ENCODE results near the gene FAAH2.
"Not testable (repeated sequence)": the region's sequence is repeated elsewhere in the genome, so short reads cannot be mapped to it uniquely, and the experiment has no call there.

The FAAH2 gene, protein sequence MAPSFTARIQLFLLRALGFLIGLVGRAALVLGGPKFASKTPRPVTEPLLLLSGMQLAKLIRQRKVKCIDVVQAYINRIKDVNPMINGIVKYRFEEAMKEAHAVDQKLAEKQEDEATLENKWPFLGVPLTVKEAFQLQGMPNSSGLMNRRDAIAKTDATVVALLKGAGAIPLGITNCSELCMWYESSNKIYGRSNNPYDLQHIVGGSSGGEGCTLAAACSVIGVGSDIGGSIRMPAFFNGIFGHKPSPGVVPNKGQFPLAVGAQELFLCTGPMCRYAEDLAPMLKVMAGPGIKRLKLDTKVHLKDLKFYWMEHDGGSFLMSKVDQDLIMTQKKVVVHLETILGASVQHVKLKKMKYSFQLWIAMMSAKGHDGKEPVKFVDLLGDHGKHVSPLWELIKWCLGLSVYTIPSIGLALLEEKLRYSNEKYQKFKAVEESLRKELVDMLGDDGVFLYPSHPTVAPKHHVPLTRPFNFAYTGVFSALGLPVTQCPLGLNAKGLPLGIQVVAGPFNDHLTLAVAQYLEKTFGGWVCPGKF

DNA sequence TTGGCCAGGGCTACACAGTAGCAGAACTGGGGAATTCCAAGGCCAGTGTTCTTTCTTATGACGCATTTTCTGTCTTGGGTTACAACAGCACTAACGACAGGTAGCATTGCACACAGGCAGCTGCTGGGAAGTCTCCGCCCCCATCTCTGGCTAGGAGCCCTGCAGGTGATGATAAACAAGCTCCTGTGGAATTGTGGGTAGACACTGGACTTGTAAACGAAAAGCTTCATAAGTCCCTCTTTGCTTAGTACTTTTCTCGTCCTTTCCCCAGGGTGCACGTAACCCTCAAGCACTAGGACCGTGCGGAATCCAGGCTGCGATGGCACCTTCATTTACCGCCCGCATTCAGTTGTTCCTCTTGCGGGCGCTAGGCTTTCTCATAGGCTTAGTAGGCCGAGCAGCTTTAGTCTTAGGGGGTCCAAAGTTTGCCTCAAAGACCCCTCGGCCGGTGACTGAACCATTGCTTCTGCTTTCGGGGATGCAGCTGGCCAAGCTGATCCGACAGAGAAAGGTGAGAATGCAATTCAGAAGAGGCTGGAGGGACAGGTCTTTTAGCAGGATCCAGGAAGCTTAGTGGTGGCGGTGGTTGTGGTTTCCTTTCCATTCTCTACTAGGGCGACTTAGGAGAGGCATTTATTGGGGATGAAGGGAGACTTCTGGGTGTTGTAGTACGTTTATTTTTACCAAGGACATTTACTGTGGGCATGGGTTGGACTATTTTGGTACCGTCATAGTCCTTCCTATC lies at the start of gene FAAH2:
FAAH2 (plus strand) TSS at position 200 of the 745 bp plus-strand sequence; CDS start at position 320, 120 bp downstream.
- no peak for DNase-seq (ENCODE audit: low read depth, low spot score)

DNA sequence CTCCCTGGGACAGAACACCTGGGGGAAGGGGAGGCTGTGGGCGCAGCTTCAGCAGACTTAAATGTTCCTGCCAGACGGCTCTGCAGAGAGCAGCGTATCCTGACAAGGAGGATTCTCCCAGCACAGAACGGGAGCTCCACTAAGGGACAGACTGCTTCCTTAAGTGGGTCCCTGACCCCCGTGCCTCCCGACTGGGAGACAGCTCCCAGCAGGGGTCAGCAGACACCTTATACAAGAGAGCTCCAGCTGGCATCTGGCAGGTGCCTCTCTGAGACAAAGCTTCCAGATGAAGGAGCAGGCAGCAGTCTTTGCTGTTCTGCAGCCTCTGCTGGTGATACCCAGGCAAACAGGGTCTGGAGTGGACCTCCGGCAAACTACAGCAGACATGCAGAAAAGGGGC lies 44.5 kb upstream of the FAAH2 start:
- no peak for DNase-seq (ENCODE audit: low read depth, low spot score)

DNA sequence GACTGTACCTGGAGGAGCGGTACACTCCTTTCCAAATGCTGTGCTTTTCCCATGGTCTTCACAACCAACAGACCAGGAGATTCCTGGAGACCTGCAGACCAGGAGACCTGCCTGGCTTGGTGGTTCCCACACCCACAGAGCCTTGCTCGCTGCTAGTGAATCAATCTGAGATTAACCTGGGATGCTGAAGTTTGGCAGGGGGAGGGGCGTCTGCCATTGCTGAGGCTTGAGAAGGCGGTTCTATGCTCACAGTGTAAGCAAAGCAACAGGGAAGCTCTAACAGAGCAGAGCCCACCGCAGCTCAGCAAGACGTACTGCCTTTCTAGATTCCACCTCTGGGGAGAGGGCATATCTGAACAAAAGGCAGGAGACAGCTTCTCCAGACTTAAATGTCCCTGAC lies 34.5 kb upstream of the FAAH2 start:
- no peak for DNase-seq (ENCODE audit: low read depth, low spot score)

DNA sequence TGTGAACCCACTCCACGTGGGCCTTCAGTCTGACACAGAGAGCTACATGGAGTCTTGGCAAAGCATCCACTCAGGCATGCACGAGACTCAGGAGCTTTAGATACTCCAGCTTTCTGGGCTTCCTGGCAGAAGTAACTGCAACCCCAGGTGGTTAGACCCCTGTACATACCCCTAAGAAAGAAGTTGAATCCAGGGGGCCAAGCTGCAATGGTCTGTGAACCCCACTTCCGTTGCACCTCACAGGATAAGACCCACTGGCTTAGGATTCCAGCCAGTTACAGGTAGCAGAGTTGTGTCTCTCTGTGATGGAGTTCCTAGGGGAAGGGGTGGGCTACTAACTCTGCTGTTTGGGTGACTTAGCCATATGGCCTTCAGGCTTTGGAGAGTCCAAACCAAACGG lies 21.4 kb upstream of the FAAH2 start:
- DNase-seq (ENCODE audit: low read depth, low spot score): no peak

DNA sequence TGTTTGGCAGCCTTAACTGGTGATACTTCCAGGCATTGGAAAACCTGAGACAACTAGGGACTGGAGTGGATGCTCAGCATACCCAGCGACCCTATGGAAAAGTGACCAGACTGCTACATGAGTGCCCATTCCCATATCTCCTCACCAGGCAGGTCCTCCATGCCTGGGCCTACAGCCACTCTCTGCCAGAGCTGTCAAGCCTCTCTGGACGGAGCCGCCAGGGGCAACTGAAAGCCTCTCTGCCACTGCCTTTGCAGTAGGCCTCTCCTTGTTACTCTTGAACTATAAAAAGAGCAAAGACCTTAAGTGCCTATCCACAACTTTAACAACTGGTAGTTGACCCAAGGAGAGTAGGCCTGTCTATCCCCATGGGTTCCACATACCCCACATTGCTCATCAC lies 20.2 kb upstream of the FAAH2 start:
- no peak for DNase-seq (ENCODE audit: low read depth, low spot score)

DNA sequence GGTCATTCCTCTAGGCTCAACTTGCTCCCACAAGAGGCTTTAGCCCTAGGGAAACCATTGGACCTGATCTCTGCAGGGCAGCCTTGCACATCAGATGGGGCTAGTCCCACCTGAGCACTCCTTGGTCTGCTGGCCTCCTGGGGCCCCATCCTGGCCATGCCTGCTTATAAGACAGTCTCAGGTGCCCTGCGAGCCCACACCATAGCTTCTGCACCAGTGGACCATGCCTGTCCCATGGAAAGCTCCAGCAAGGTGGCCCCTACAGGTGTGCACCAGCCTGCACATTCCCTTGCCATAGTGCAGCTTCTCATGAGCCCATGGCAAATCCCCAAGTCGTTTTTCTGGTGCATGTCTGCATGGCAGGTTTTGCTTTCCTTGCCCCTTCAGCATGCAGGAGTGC lies 19.6 kb upstream of the FAAH2 start:
- DNase-seq (ENCODE audit: low read depth, low spot score): no peak

DNA sequence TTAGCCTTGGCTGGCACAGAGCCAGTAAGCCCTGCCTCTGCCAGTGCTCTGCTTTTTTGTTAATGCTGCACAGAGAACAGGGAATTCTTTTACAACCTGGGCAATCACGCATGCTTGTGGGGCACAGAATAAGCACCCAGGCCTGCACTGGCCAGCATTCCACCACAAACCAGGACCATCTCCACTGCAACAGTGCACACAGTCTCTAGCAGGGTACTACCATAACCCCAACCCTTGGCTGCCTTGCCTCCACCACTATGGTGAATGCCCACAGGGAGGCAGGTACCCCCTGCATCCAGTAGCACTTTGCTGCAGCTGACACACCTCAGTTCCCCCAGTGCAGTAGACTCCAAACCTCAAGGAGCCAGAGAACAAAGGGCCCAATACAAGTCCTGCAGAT lies 19.2 kb upstream of the FAAH2 start:
- DNase-seq (ENCODE audit: low read depth, low spot score): no peak

DNA sequence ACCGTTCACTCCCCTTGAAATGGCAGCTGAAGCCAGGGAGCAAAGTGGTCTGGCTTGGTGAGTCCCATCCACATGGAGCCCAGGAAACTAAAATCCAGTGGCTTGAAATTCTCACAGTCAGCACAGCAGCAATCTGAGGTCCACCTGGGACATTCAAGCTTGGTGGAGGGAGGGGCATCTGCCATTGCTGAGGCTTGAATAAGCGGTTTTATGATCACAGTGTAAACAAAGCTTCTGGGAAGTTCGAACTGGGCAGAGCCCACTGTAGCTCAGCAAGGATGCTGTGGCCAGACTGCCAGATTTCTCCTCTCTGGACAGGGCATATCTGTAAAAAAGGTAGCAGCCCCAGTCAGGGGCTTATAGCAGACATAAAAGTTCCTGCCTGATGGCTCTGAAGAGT lies 15.5 kb upstream of the FAAH2 start:
- no peak for DNase-seq (ENCODE audit: low read depth, low spot score)

DNA sequence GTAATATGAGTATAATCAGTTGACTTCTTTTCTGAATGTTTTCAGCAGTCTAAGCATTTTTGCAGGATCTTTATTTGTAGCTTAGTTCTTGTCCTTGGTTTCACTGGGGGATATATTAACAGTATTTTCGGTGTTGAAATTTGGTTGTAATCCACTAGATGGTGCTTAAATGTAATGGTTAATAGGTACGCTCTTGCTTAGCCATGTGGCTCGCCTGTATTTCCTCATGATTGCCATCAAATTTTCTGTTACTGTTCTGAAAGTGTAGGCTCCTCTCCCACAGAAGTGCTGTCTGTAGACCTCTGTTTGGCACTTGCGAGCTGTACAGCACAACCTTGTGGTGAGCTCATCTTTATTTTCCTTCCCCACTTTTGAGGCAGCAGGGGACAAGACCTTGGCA lies 3.9 kb upstream of the FAAH2 start:
- DNase-seq (ENCODE audit: low read depth, low spot score): no peak

DNA sequence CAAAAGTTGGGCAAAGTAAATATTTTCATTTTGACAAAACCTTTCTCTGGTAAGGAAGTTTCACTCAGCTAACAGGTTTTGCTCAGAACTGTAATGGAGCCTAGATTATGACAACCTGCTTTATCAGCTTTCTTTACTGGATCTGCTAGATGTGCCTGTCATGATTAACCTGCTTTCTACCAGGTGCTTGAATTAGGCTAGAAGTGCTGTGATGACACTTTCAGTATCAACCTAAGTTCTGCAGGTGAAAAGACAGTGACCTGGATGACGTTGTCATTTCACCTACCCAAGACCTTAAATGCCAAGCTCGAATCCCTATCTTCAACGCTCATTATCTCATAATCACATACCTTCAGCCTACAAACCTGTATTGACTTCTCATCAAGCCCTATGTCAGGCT lies 1.5 kb upstream of the FAAH2 start:
- no peak for DNase-seq (ENCODE audit: low read depth, low spot score)

DNA sequence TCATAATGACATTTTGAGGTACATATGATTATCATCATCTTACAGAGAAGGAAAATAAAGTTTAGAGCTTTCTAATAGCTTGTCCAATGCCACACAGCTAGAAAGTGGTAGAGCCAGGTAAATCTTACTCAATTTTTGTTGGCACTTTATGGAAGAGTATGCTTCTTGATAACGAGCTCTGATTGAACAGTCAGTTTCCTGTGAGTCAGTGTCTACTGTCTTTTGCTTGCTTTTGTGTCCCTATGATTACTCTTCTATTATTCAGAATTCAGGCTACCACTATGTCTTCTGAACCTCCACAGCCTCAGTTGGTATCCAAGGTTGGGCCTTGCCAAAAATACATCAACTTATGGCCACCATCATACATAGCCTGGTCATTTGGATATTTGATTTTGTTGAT lies 2.6 kb downstream of the FAAH2 start:
- DNase-seq (ENCODE audit: low read depth, low spot score): no peak

DNA sequence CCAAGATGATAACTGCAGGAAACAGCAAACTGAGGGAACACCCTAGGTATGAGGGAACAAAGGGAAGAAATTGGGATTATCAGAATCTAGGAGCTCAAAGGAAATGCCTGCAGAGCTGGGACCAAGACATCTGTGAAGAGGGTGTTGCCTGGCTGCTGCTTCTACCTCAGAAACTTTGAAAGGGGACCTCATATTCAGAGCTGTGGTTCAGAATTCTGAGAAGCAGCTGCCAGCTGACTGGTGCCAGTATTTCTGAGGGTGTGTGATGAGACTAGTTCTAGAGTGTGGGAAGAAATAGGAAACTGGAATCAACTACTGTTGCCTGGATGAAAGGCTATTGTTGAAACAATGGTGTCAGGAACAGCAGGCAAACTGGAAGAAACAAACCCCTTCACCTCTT lies 8.5 kb downstream of the FAAH2 start:
- no peak for DNase-seq (ENCODE audit: low read depth, low spot score)

DNA sequence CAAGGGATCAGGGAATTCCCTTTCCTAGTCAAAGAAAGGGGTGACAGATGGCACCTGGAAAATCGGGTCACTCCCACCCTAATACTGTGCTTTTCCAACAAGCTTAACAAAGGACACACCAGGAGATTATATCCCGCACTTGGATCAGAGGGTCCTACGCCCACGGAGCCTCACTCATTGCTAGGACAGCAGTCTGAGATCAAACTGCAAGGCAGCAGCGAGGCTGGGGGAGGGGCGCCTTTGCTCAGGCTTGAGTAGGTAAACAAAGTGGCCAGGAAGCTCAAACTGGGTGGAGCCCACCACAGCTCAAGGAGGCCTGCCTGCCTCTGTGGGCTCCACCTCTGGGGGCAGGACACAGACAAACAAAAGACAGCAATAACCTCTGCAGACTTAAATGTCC lies 9.2 kb downstream of the FAAH2 start:
- DNase-seq (ENCODE audit: low read depth, low spot score): not testable (repeated sequence)

DNA sequence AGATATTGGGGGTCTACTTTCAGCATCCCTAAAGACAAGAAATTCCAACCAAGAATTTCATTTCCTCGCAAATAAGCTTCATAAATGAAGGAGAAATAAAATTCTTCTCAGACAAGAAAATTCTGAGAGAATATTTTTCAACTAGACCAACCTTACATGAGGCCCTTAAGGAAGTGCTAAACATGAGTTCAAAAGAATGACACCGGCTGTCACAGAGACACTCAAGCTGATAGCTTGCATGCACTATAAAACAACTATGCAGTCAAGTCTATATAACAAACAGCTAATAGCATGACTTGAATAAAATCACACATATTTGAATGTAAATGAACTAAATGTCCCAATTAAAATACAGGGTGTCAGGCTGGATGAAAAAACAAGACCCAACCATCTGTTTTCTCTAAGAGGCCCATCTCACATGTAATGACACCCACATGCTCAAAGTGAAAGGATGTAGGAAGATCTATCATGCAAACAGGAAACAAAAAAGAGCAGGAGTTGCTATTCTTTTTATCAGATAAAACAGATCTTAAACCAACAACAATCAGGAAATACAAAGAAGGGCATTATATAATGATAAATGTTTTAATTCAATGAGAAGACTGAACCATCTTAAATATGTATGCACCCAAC lies 27.2 kb downstream of the FAAH2 start:
- no peak for DNase-seq (ENCODE audit: low read depth, low spot score)

DNA sequence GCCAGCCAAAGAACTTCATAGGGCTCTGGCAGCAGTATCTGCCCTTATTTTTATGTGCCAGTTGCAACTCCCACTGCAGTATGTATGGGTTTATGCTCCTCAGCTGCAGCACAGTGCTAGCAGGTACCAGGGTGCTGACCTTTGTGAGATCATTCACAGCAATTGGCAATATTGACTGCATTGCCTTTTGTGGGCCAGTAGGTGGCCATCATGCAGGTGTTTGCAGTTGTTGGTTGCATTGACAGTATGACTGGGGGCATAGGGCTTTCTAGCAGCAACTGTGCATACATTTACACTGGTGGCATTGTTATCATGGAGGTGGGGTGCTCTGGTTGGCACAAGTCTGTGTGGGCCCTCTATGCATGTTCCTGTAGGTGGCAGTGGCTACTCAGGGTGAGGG lies 42.5 kb downstream of the FAAH2 start:
- DNase-seq (ENCODE audit: low read depth, low spot score): no peak

DNA sequence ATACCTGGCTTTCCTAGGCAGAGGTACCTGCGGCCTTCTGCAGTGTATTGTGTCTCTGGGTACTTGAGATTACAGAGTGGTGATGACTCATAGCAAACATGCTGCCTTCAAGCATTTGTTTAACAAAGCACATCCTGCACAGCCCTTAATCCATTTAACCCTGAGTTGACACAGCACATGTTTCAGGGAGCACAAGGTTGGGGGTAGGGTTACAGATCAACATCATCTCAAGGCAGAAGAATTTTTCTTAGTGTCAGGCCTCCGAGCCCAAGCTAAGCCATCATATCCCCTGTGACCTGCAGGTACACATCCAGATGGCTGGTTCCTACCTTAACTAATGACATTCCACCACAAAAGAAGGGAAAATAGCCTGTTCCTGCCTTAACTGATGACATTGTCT lies 49.3 kb downstream of the FAAH2 start:
- DNase-seq (ENCODE audit: low read depth, low spot score): peak; percentile 65

DNA sequence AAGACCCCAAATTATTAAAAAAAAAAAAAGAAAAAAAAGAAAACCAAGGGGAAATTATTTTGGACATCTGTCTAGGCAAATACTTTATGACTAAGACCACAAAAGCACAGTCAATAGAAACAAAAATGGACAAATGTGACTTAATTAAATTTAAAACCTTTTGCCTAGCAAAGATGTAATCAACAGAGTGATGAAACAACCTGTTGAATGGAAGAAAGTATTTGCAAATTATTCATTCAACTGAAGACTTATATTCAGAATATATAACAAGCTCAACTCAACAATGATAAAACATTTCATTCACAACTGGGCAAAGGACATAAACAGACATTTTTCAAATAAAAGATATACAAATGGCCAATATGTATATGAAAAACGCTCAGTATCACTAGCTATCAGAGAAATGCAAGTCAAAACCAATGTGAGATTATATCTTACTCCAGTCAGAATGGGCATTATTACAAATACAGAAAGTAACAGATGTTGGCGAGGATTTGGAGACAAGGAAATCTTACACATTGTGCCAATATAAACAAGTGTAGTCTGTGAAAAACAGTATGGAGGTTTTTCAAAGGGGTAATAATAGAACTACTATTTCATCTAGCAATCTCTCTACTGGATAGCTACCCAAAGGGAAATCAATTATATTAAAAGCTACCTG lies 67.1 kb downstream of the FAAH2 start:
- DNase-seq (ENCODE audit: low read depth, low spot score): no peak

DNA sequence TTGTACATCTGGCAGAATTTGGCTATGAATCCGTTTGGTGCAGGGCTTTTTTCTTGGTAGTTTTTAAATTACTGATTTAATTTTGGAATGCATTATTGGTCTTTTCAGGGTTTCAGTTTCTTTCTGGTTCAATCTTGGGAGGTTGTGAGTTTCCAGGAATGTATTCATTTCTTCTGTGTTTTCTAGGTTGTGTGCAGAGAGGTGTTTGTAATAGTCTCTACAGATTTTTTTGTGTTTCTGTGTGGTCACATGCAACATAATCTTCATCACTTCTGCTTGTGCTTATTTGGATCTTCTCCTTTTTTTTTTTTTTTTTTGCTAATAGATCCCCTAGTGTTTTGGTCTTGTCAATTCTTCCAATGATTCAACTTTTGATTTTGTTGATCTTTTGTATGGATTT lies 77.6 kb downstream of the FAAH2 start:
- DNase-seq (ENCODE audit: low read depth, low spot score): no peak

DNA sequence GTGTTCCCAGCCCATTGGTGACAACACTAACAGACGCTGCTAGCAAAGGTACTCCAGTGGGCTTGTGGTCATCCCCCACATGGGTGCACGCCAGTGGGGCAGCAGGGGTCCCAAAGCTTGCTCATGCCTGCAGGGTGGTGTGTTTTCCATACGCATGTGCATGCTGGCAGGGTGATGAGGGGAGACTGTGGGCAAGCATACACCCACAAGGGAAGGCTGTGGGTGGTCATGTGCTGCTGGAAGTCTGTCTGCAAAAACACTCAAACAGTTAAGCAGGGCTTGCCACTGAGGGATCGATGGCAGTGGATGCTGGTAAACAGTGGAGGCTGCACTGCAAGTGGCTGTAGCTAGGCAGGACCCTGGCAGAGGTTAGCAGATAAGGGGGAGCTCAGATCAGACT lies 79.9 kb downstream of the FAAH2 start:
- no peak for DNase-seq (ENCODE audit: low read depth, low spot score)

DNA sequence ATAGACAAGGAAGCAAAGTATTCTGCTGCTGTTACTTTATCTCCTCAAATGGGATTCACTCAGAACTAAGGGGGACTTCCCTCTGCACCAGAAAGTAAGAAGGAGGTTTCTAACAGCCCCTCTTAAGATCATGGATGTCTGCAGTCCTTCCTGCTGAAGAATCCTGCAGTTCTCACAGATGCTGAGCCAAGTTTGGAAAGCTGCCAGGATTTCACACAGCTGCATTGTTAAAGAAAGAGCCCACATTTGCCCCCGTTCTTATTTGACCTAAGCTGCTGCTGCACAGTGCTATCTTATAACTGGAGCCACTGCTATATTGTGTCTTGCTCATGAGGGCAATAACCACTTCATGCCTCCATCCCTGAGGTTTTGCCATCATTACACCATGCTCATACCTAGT lies 81.1 kb downstream of the FAAH2 start:
- no peak for DNase-seq (ENCODE audit: low read depth, low spot score)

DNA sequence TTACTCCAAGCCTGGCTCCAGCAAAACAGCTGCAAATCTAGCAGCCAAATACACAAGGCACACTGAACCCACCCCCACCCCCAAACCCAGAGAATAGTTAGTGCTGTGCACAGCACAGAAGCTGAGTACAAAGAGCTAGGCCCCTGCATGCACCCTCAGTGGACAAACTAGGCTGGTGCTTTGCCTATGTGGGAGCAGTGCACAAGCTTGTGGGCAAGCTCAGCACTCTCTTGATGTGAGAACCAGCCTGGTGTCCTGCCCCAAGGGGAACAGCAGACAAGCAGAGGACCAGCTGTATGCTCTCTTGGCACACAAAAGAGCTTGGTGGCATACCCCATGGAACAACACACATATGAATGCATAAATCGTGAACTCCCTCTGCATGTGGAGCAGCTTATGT lies 81.7 kb downstream of the FAAH2 start:
- no peak for DNase-seq (ENCODE audit: low read depth, low spot score)

DNA sequence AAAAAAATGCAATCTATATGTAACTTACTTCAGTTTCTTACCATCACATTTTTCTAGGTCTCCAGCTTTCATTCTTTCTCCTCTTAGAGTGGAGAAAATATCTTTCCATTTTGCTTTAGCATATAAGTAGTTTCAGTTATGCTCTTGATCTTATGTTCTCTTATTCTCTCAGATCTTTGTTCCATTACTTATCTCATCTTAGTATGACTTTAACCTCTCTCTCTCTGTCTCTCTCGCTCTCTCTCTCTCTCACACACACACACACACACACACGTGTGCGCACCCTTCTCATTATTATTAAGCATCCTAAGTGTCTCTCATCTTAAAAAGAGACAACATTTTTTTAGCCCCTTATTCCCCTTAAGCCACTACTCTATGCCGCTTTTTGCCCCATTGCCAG lies 92.8 kb downstream of the FAAH2 start:
- no peak for DNase-seq (ENCODE audit: low read depth, low spot score)

Data from iPS DF 19.7 (cell line).